CD4-positive, alpha-beta T cell treated with Interferon gamma for 1 hour (primary cell): Measurements from ENCODE around the gene TNIK.
"Not testable (repeated sequence)": the region's sequence is repeated elsewhere in the genome, so short reads cannot be mapped to it uniquely, and the experiment has no call there.

Experiments used
- DNase-seq: peaks from one replicate; pipeline ENCODE4 v3.0.0-alpha.2; 2020

Gene TNIK

DNA sequence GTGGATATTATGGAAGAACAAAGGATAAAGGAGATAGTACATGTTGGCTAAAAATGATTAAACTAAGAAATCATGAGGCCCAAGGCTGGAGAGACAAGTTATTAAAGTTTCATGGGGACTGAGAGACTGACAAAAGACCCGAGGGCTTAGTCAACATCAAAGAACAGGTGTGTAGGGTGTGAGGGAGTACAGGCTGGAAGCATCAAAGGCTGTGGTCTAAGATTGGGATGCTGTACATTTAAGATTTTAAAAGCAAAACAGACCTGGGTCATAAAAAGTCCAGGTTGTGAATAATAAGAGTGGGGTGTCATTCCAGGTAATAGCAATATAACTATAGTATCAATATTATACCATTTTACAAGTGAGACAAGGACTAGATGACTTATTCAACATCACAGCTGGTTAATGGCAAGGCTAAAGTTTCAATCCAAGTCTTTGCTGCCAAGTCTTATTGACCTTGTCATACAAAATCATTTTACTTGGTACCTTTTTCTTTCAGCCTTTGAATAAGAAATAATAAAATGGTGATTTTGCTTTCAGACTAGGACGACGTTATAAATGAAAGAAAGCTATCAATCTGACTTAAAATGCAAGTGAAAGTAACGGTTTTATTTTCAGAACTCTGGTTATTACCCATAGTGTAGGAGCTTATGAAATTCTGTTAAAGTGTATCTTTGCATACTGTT, 211.6 kb downstream of the TNIK start:
- no peak for DNase-seq

DNA sequence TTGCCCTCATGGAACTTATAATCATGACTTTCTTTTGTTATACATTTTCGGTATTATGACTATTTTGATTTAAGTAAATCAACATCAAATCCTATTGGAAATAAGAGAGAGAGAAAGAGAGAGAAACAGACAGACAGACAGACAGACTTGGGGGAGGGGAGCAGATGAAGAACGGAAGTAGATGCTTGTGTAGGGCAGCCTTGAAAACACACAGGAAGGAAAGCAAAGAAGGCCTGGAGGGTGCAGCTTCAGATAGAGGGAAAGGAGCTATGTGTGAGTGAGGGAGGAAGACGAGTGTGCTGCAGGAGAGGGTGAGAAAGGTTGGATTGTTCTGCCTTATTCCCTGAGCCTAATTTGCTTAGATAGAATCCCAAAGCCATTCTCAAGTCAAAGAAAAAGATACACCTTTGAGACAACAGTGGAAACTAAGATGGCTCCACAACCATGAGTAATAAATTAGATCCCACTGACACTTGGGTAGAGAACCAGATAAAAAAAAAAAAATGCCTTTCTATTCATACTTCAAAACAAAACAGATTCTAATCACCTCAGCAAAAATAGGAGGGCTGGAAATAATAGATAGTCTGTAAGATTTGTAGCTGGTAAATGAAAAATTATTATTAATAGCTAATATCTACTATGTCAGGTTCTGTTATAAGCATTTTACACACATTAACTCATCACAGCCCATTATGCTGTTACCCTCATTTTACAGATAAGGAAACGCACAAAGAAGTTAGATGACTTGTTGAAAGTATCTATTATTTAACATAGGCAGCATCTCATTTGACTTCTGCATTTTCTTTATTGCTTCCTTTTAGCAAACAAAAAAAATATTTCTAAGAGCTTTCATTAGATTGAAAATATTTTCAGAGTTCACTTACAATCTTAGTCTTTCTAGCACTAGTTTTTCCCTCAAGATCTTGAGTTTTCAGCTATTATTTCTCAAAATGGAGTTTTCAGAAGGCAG, 214.1 kb downstream of the TNIK start:
- no peak for DNase-seq

DNA sequence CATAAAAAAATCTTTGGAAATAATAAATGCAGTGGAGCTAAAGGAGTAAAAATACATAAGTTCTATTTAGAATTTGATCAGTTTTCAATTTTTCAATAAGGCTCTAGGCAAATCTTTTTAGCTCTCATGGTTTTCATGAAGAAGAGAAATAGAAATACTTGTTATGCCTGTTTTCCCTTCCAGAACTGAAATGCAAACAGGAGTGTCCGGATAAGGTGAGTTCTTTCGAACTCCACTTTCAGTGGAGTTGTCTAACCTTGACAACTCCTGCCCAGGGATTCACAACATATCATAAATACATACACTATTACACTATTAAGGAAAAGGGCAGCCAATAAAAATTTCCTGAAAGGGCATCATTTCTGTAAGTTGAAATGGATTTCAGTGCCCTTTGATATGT, 217.3 kb downstream of the TNIK start:
- no peak for DNase-seq

DNA sequence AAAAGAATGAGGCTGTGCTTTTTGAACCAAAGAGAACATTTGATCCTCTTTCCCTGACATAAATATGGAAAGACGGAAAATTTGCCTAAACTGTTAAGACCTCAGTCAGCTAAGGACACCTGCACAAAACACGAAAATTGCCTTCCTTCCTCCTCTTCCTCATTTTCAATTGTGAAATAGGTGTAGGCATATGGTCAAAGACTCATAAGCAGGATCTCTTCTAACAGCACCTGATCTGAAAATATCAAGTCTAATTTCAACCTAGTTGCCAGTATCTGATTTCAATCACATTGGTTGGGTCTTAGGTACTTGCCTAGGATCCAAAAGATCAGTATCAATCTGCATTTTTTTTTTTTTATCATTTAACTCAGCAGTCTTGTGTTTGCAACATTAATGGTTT, 218.0 kb downstream of the TNIK start:
- no peak for DNase-seq

DNA sequence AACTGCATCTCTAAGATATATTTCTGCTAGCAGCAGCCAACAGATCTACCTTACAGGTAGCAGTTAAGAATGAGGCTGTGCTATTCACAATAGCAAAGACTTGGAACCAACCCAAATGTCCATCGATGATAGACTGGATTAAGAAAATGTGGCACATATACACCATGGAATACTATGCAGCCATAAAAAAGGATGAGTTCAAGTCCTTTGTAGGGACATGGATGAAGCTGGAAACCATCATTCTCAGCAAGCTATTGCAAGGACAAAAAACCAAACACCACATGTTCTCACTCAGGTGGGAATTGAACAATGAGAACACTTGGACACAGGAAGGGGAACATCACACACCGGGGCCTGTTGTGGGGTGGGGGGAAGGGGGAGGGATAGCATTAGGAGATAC, 218.6 kb downstream of the TNIK start:
- DNase-seq, result not testable (repeated sequence)

GRCh38 chr3:171240504-171240835, 219.7 kb downstream of the TNIK start:
- DNase-seq, result no peak

- DNase-seq, result no peak
These were observed 220.3 kb downstream of the TNIK start for GRCh38 chr3:171239757-171240503.

DNA sequence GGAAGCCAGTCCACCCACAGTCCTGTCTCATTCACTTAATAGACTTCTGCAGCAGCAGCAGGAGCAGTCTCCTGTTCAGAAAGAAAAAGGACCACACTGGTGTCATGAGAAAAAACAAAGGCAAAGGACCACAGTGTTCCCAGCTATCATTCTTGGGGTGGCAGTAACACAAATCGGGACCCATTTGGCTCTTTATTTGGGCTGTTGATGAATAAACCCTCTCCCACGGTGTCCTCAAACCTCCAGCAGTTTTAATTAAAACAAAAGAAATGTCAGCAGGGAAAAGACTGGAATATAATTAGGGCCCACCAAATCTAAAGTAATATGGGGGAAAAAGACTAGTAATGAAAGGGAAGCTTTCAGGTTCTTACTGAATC, 223.2 kb downstream of the TNIK start:
- DNase-seq, result no peak

GRCh38 chr3:171236265-171237008, 223.8 kb downstream of the TNIK start:
- DNase-seq, result no peak

- DNase-seq, result no peak
These were observed 225.8 kb downstream of the TNIK start for GRCh38 chr3:171234298-171235010.

DNA sequence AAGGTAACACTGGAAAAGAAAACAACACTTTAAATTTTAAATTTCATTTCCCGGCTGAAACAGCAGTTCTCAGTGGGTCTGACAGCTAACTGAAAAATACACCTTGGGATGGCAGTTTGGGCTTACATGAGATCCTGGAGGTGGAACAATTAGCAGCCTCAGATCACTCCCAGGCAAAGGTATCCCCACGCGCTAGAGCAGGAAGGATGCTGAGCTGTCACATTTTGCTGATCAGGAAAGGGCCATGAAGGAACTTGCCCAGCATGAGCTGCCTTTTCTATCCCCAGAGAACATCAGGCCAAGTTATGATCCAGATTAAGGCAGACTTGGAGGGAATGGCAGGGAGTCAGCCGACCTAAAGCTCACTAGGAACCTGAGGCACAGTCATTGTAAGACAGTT, 228.8 kb downstream of the TNIK start:
- no peak for DNase-seq

DNA sequence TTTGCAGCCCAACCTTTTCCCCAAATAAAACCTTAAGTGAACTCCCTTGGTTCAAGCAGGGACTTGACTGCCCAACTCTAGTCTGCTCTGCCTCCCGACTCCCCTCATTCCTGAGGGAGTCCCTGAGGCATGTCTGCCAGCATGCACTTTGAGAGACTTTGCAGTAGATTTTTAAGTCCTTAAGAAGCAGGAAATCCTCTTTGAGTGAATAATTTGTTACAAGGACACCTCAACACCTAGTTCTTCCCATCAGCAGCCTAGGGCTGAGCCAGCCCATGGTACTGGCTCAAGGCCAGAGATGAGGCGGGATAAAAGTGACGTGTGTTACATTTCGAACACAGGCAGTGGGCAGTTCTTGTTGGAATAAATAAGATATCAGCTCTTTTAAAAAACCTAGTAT, 229.3 kb downstream of the TNIK start:
- no peak for DNase-seq

- DNase-seq, result no peak
These were observed 231.0 kb downstream of the TNIK start for GRCh38 chr3:171229173-171229572.

DNA sequence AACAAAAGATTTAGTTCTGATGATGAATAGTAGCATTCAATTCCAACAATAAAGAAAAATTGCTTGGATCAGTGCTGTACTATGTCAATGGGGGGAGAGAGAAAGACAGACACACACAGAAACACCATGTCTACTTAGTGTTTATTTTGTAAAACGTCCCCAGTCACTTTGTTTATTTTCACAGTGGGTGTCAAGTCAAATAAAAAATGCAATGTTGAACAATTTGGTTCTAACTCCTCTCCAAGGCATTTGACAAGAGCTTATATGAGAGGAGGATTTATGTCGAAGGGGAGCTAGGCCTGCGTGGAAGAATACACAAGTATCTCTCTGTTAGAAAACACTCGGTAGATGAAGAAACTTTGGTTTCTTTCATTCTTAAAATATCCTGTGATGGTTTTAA, 232.0 kb downstream of the TNIK start:
- no peak for DNase-seq

DNA sequence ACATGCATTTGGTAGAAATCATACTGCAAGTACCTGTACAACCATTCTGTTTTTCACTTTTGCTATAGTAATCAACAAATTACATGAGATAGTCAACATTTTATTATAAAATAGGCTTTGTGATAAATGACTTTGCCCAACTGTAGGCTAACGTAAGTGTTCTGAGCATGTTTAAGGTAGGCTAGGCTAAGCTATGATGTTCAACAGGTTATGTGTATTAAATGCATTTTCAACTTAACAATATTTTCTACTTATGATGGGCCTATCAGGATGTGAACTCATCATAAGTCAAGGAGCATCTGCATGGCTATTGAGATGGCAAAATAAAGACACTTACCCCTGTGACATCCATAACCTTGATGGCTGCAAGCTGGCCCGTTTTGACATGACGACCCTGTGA, 232.4 kb downstream of the TNIK start:
- DNase-seq, result no peak

DNA sequence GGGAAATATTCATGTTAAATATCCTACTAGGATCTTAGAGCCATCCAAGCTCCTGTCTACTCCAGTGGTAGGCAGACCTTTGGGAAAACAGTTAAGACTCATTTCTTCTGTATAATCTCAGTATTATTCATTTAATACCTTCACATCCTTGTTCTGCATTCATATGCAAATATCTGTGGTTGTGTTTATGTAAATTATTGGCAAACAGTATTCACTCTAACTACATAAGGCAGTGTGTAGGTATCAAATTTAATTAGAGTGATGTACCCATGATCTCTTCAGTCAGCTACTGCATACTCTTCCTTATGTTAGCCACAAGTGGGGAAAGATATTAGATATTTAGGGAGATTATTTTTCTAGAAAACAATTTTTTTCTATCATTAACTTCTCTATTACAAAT, 232.8 kb downstream of the TNIK start:
- no peak for DNase-seq

DNA sequence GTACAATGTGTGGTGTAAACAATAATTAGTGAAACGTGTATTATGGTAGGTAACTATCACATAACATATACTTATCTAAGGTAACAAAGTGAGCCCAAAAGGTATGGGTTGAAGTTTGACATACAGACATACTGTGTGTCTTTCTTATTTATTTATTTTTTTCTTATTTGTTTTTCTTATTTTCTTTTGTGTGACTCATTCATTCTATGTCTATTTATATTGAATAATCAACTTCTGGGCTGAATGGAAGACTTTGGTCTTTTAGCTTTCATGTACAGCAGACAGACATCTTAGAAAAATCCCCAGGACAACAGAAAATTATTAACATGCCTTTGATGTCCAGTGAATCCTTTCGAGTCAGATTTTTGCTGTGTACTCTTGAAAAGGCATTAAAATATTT, 233.4 kb downstream of the TNIK start:
- DNase-seq, result no peak

DNA sequence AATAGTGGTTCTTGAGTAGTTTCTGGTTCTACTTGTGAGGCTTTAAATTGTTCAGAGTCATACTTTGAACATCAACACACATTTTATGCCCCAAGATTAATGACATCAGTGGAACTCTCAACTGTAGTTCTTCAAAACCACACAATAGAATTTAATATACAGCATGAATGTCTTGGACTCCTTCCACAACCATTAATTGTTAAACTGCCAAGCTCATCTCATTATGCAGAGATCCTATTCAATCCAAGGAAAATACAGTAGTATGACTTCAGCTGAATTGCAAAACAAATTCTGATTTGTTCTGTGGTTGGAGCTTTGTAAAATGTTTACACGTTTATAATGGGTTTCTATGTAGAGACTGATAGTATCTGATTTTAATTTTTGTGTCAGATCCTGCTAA, 234.5 kb downstream of the TNIK start:
- no peak for DNase-seq

GRCh38 chr3:171225165-171225564, 235.0 kb downstream of the TNIK start:
- DNase-seq, result no peak

DNA sequence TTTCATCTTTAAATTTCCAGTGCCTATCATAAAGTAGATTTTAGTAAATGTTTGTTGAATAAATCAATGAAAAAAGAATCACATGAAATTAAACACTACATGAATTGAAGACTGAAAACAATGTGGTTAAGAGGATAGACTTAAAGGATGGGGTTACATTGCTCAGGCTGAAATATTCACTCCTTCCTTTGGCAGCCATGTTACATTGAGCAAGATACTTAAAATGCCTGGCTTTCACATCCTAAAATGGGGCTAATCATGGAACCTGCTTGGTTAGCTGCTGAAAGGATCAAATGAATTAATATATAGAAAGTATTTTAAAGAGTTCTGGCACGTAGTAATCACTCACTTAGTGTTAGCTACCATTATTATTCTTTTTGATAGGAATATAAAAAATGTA, 236.8 kb downstream of the TNIK start:
- DNase-seq, result no peak

- DNase-seq, result no peak
These were observed 237.2 kb downstream of the TNIK start for GRCh38 chr3:171222995-171223394.

DNA sequence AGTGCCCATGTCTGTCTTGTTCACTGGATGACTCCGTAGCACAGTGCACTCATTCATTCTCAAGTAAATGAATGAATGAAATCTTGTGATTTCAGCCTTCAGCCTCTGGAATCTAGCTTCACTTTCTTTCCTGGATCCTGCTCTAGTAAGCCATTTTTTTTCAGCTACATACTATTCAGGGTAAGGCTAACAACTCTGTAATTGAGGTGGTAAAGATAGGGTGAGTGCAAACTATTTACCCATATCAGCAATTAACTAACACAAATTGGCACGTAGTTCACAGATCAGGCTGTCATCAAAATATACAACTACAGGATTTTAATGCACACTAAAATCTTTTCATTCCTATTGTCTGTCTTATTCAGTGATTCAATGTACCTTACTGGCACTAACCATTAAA, 238.6 kb downstream of the TNIK start:
- no peak for DNase-seq
